DOHH2 (cell line): ENCODE data around the gene VAC14.

Experiments used
- CTCF ChIP-seq: fragments of 200-600 bp; sonication (generic); IDR thresholded peaks from one replicate; pipeline ENCODE4 v1.5.1; 2014; ENCODE audit warnings: antibody characterized with exemption, mild to moderate bottlenecking, low read depth, low read length; ENCODE audit not compliant: poor library complexity, severe bottlenecking
- EZH2phosphoT487 ChIP-seq: fragments of 200-600 bp; sonication (generic); IDR thresholded peaks from 2 replicates; pipeline ENCODE4 v1.6.1; 2017; ENCODE audit warnings: borderline replicate concordance, mild to moderate bottlenecking, antibody characterized with exemption, low read length, moderate library complexity, mixed read lengths

GRCh38 chr16:70712942-70713341 lies 88.0 kb downstream of the VAC14 start:
- TF ChIP-seq CTCF (no peak), EZH2phosphoT487 (no peak)
